Heart right ventricle (tissue), 16 donors: ENCODE results near the gene ZMIZ2. TPM values are rescaled to one million over a fixed set of nuclear protein-coding genes. Genes with fewer than 3 reads are reported as not detected.

ENCODE experiments used
- ATAC-seq, 8 donors: fragments of 200-7000 bp; cut with Tn5 transposase; one replicate each; pipeline ENCODE4 v1.9.1; 2020; ENCODE audit warnings: mild to moderate bottlenecking in 8 of 8, moderate library complexity in 8 of 8, moderate number of reproducible peaks in 1 of 8
- DNase-seq, 2 donors: peaks; one replicate each; pipeline ENCODE4 v3.0.0-alpha.2; 2020
- H3K27ac ChIP-seq, 10 donors: fragments of 200-600 bp; sonication (generic) in 2 of 10; one replicate each; pipeline versions ENCODE4 v1.5.0 to v1.8.0; 2020 to 2022; ENCODE audit warnings: mild to moderate bottlenecking in 3 of 10
- H3K27me3 ChIP-seq, 7 donors: fragments of 200-600 bp; one replicate each; pipeline ENCODE4 v1.8.0; 2021 to 2022; ENCODE audit warnings: mild to moderate bottlenecking in 2 of 7
- H3K36me3 ChIP-seq, 9 donors: fragments of 200-600 bp; sonication (generic) in 1 of 9; one replicate each; pipeline versions ENCODE4 v1.5.0 to v1.8.0; 2020 to 2022; ENCODE audit warnings: mild to moderate bottlenecking in 2 of 9
- H3K4me1 ChIP-seq, 9 donors: fragments of 200-600 bp; sonication (generic) in 1 of 9; one replicate each; pipeline versions ENCODE4 v1.5.0 to v1.8.0; 2020 to 2022; ENCODE audit warnings: mild to moderate bottlenecking in 4 of 9
- H3K4me3 ChIP-seq, 10 donors: fragments of 200-600 bp; sonication (generic) in 2 of 10; one replicate each; pipeline versions ENCODE4 v1.5.0 to v1.8.0; 2020 to 2022; ENCODE audit warnings: mild to moderate bottlenecking in 7 of 10, moderate library complexity in 2 of 10
- H3K9me3 ChIP-seq, 11 donors: fragments of 200-600 bp in 10 of 11; sonication (generic) in 2 of 11; one replicate each; pipeline versions ENCODE4 v1.5.0 to v1.8.0; 2013 to 2022; ENCODE audit warnings: mild to moderate bottlenecking in 2 of 11, control low read depth in 1 of 11, moderate library complexity in 1 of 11
- WGBS, 2 donors: extraction: QIAGEN DNeasy Blood & Tissue Kit; methylation state at CpG; one replicate each; pipeline ENCODE4 v1.1.7; 2013; ENCODE audit warnings: inconsistent platforms in 1 of 2; 5-methylcytosine and 5-hydroxymethylcytosine counted together
- intact Hi-C, 10 donors: fragments of 100-400 bp; cut with DNase I; formaldehyde crosslinking; loops; one replicate each; pipeline versions ENCODE4 v1.11.1 to v1.14.2; 2022
- polyA plus RNA-seq, 2 donors: library from polyadenylated mRNA; stranded (reverse); fragments of 200-250 nt; gene quantifications; one replicate each; pipeline ENCODE4 v1.2.3, GENCODE V29; 2013
- total RNA-seq, 10 donors: library from RNA; stranded (reverse); fragmentation: NEBNext Ultra II Directional in 3 of 10; extraction: Animal tissue kit (Norgen Biotek cat#: 25700) in 3 of 10; gene quantifications; one replicate each; pipeline versions ENCODE4 v1.2.1 to v1.2.4, GENCODE V29; 2021 to 2023
- TF ChIP-seq, protein P1 (sequence below), 9 donors: fragments of 200-600 bp; sonication (generic) in 2 of 9; IDR thresholded peaks; one replicate each; pipeline versions ENCODE4 v1.5.0 to v1.8.0; 2021 to 2022; ENCODE audit warnings: antibody characterized with exemption in 9 of 9, mild to moderate bottlenecking in 5 of 9, moderate library complexity in 1 of 9
- donor health status: Arrhythmogenic right ventricular cardiomyopathy.
- donor health status: ischemic (EF 13 %, LVEDD 7.1; RV severe dilation, severe dysfunction).
- donor health status: healthy with polysubstance abuse.
- donor health status: DM: no; HTN: yes; CAD: no.
- donor health status: DM: no; HTN: no; CAD: no.
- donor health status: ischemic (EF 25% LVEDD 6.9; RV normal size, moderate dysfunction).
- donor health status: ischemic (EF 25% LVEDD 5.7; RV mildly dilated, moderate dysfunction).
- donor health status: healthy.
- donor health status: DM: yes; HTN: yes; CAD: no.
- donor health status: Ischemic cardiomyopathy.
- donor health status: ischemic (EF 35%, LVEDD 5.7; RV mildly dilated, moderate dysfunction).
- donor health status: nonischemic (EF 11% LVEDD 7.7; RV severe dilation, severe dysfunction).
- donor health status: DM: yes; HTN: yes; CAD: no.
- donor health status: PGD.
- donor health status: ischemic (EF 29% LVEDD 5.4; RV normal size, mild dysfunction).
- donor health status: nonischemic (EF 23%, LVEDD 6.1; RV moderate dilation, normal function).

The ZMIZ2 gene
- total and polyA plus RNA-seq, 12 donors: 26.3 to 87.3 (median 47.9) TPM

- intact Hi-C loops: no loop called here
- DNase-seq: no peak
- TF ChIP-seq, protein P1, sequence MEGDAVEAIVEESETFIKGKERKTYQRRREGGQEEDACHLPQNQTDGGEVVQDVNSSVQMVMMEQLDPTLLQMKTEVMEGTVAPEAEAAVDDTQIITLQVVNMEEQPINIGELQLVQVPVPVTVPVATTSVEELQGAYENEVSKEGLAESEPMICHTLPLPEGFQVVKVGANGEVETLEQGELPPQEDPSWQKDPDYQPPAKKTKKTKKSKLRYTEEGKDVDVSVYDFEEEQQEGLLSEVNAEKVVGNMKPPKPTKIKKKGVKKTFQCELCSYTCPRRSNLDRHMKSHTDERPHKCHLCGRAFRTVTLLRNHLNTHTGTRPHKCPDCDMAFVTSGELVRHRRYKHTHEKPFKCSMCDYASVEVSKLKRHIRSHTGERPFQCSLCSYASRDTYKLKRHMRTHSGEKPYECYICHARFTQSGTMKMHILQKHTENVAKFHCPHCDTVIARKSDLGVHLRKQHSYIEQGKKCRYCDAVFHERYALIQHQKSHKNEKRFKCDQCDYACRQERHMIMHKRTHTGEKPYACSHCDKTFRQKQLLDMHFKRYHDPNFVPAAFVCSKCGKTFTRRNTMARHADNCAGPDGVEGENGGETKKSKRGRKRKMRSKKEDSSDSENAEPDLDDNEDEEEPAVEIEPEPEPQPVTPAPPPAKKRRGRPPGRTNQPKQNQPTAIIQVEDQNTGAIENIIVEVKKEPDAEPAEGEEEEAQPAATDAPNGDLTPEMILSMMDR (IDR thresholded peaks at IDR 0.05): no peak
- no peak overlapping the region for H3K27ac ChIP-seq
- H3K27me3 ChIP-seq: no peaks in the 10 kb centered on the region
- no peaks in the 10 kb centered on the region for H3K36me3 ChIP-seq
- ATAC-seq: peak in 1 of 8 donors; percentile 24
- no peak overlapping the region for H3K4me3 ChIP-seq
- no peaks in the 10 kb centered on the region for H3K9me3 ChIP-seq
- 90 to 97% methylated on average over 23 of the region's 23 CpGs for WGBS, 2 donors
- peaks cover 0 to 11% (median 0%) of the 10 kb centered on the region in 9 donors for H3K4me1 ChIP-seq
Observed at GRCh38 chr7:44738876-44739665, 9.6 kb upstream of the ZMIZ2 start.

- Histone ChIP-seq H3K36me3 (no peaks in the 10 kb centered on the region), H3K27me3 (no peaks in the 10 kb centered on the region), H3K4me1 (peaks cover 0 to 12% (median 0%) of the 10 kb centered on the region in 9 donors), H3K27ac (no peak overlapping the region), H3K9me3 (no peaks in the 10 kb centered on the region), H3K4me3 (no peak overlapping the region)
- DNase-seq: no peak
- intact Hi-C loops: no loop called here
- ATAC-seq: no peak
- TF ChIP-seq, protein P1 (IDR thresholded peaks at IDR 0.05): no peak
- WGBS, 2 donors: 96 to 98% methylated on average over 2 of the region's 2 CpGs
Observed at GRCh38 chr7:44740055-44740454, 8.6 kb upstream of the ZMIZ2 start.

DNA sequence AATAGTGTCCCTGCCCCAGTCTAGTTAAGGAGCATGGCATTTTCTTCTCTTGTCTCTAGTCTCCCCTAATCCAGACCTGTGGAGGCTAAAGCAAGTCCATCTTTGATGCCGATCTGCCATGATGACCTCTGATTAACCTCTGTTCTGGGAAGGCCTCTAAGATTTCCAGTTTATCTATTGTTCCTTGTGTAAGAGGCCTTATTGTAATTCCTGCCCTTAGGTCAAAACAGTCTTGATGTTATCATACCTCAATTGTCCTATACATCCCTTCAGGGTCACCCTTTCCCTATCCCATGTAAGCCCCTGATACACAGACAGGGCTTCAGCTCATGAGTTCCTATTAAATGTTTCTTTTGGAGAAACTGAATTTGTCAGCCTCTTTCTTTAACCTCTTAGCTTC lies 4.9 kb upstream of the ZMIZ2 start:
- H3K9me3 ChIP-seq: no peaks in the 10 kb centered on the region
- DNase-seq (no peak), ATAC-seq (no peak)
- H3K4me3 ChIP-seq: no peak overlapping the region
- 61 to 66% methylated on average over 1 of the region's 1 CpG for WGBS, 2 donors
- intact Hi-C loops: no loop called here
- no peaks in the 10 kb centered on the region for H3K27me3 ChIP-seq
- peaks cover 0 to 13% (median 3%) of the 10 kb centered on the region in 9 donors for H3K4me1 ChIP-seq
- H3K27ac ChIP-seq: peak overlapping the region in 3 of 10 donors; percentile 15 to 20 (median 16)
- no peaks in the 10 kb centered on the region for H3K36me3 ChIP-seq
- TF ChIP-seq, protein P1 (IDR thresholded peaks at IDR 0.05): no peak

- no peak for DNase-seq
- WGBS, 2 donors: 1 to 2% methylated on average over 53 to 60 of the region's 60 CpGs
- peaks cover 9 to 53% (median 33%) of the 10 kb centered on the region in 9 donors for H3K4me1 ChIP-seq
Observed at GRCh38 chr7:44748948-44749731, 493 bp downstream of the ZMIZ2 start.

More at GRCh38 chr7:44748948-44749731, 493 bp downstream of the ZMIZ2 start:
- Histone ChIP-seq H3K36me3 (peaks cover 0 to 10% (median 0%) of the 10 kb centered on the region in 9 donors), H3K9me3 (no peaks in the 10 kb centered on the region), H3K27me3 (no peaks in the 10 kb centered on the region), H3K27ac (peak overlapping the region in 9 of 10 donors; percentile 70 to 99 (median 99)), H3K4me3 (peak overlapping the region; percentile 63 to 93 (median 90))
- ATAC-seq: peak in 1 of 8 donors; percentile 6
- intact Hi-C loops: loop anchor here in 5 of 10 donors (1.0 to 5.0 kb wide), 7 partner anchors 47 to 162 kb away; partner anchors contain the start of genes PPIA (in 3 of the 5) and H2AZ2 (in 1 of the 5)
- TF ChIP-seq, protein P1 (IDR thresholded peaks at IDR 0.05): no peak
